A549 (cell line): ENCODE measurements around the gene NUDT2. TPM values are rescaled to one million over a fixed set of nuclear protein-coding genes. Genes with fewer than 3 reads are reported as not detected.
A peak's percentile ranks its signal among the peaks of the same experiment; 100 is the strongest.

Experiments used
- ATAC-seq, 2 experiments: fragments of 200-7000 bp in 1 of 2; fragments of >200 bp in 1 of 2; cut with Nextera tagmentation in 1 of 2; cut with Tn5 transposase in 1 of 2; 3 replicates each; pipeline versions ENCODE4 v1.8.0 to v1.9.1; 2018 to 2020; ENCODE audit warnings: mild to moderate bottlenecking in 1 of 2, moderate library complexity in 1 of 2
- CTCF ChIA-PET: fragments of 300-600 bp; sonication (Branson Sonifier 250); formaldehyde crosslinking; extraction: SDS; loops from one replicate; lab custom pipeline; 2021; ENCODE audit warnings: antibody characterized with exemption, inconsistent platforms; lab: Yijun Ruan, JAX
- POLR2A ChIA-PET: fragments of 350-600 bp; formaldehyde crosslinking; extraction: SDS; loops from one replicate; lab custom pipeline; 2021; ENCODE audit warnings: antibody characterized with exemption, inconsistent platforms; lab: Yijun Ruan, JAX
- DNase-seq, 2 experiments: peaks; one replicate each; pipeline versions ENCODE4 v3.0.0 to v3.0.0-alpha.2; 2011 to 2016; ENCODE audit warnings: low read depth in 1 of 2, low spot score in 1 of 2
- FAIRE-seq: peaks from 2 replicates; lab custom pipeline; 2011; peaks lifted over from hg19 to GRCh38; lab: Jason Lieb, UNC
- H3K27ac ChIP-seq, 2 experiments: fragments of >200 bp; sonication (Bioruptor Twin); formaldehyde crosslinking; 3 replicates each; pipeline ENCODE4 v1.5.1; 2016 to 2017
- H3K4me1 ChIP-seq: fragments of >200 bp; sonication (Bioruptor Twin); formaldehyde crosslinking; 3 replicates; pipeline ENCODE4 v1.6.1; 2016
- H3K4me2 ChIP-seq: fragments of >200 bp; sonication (Bioruptor Twin); formaldehyde crosslinking; 3 replicates; pipeline ENCODE4 v1.6.1; 2016
- H3K4me3 ChIP-seq: fragments of >200 bp; sonication (Bioruptor Twin); formaldehyde crosslinking; 3 replicates; pipeline ENCODE4 v1.5.1; 2016
- H3K9me3 ChIP-seq: fragments of >200 bp; sonication (Bioruptor Twin); formaldehyde crosslinking; 3 replicates; pipeline ENCODE4 v1.6.1; 2016
- BHLHE40 ChIP-seq: IDR thresholded peaks from 2 replicates; pipeline ENCODE4 v1.6.1; 2012; ENCODE audit warnings: low read depth, low read length, inconsistent platforms
- CBX2 ChIP-seq: fragments of 200-600 bp; sonication (generic); IDR thresholded peaks from 2 replicates; pipeline ENCODE4 v1.6.1; 2016; ENCODE audit warnings: low read depth, mild to moderate bottlenecking, borderline replicate concordance
- CHD2 ChIP-seq: fragments of 150-350 bp; IDR thresholded peaks from 2 replicates; pipeline ENCODE4 v1.6.1; 2014; ENCODE audit warnings: low read length; ENCODE audit not compliant: partially characterized antibody
- CHD4 ChIP-seq: fragments of 200-600 bp; sonication (generic); IDR thresholded peaks from 2 replicates; pipeline ENCODE4 v1.6.1; 2016; ENCODE audit warnings: antibody characterized with exemption, mild to moderate bottlenecking, borderline replicate concordance
- EHF ChIP-seq: fragments of 250-450 bp; sonication (Bioruptor Pico); IDR thresholded peaks from 2 replicates; pipeline ENCODE4 v1.5.0; 2020; ENCODE audit warnings: mild to moderate bottlenecking
- ESRRA ChIP-seq: fragments of 150-350 bp; IDR thresholded peaks from 2 replicates; pipeline ENCODE4 v1.6.1; 2014; ENCODE audit warnings: mild to moderate bottlenecking, low read length, borderline replicate concordance
- FOXS1 ChIP-seq: fragments of 250-450 bp; sonication (Bioruptor Pico); IDR thresholded peaks from 2 replicates; pipeline ENCODE4 v1.5.0; 2020; ENCODE audit warnings: mild to moderate bottlenecking, moderate library complexity
- HMGXB4 ChIP-seq: fragments of 250-450 bp; sonication (Bioruptor Pico); IDR thresholded peaks from 2 replicates; pipeline ENCODE4 v1.5.0; 2021; ENCODE audit warnings: mild to moderate bottlenecking, moderate library complexity, borderline replicate concordance
- HOXA7 ChIP-seq: fragments of 250-450 bp; sonication (Bioruptor Pico); IDR thresholded peaks from 2 replicates; pipeline ENCODE4 v1.5.0; 2020; ENCODE audit warnings: mild to moderate bottlenecking, moderate library complexity
- HOXB13 ChIP-seq: fragments of 250-450 bp; sonication (Bioruptor Pico); IDR thresholded peaks from 2 replicates; pipeline ENCODE4 v1.5.0; 2020; ENCODE audit warnings: low read depth, mild to moderate bottlenecking, moderate library complexity
- JUN ChIP-seq, 2 experiments: fragments of >200 bp; sonication (Bioruptor Twin); formaldehyde crosslinking; IDR thresholded peaks; 2 replicates in 1 of 2; 3 replicates in 1 of 2; pipeline ENCODE4 v1.6.1; 2016 to 2017
- KDM1A ChIP-seq: fragments of 200-600 bp; sonication (generic); IDR thresholded peaks from 2 replicates; pipeline ENCODE4 v1.6.1; 2016; ENCODE audit warnings: low read depth, mild to moderate bottlenecking
- MAFK ChIP-seq: fragments of 450-650 bp; IDR thresholded peaks from 2 replicates; pipeline ENCODE4 v1.6.1; 2014; ENCODE audit not compliant: partially characterized antibody
- NFE2L2 ChIP-seq: fragments of 150-350 bp; conservative IDR thresholded peaks from 2 replicates; pipeline ENCODE4 v1.6.1; 2014; ENCODE audit warnings: low read length
- NR3C1 ChIP-seq: fragments of >200 bp; sonication (Bioruptor Twin); formaldehyde crosslinking; IDR thresholded peaks from 3 replicates; pipeline ENCODE4 v1.6.1; 2017
- POLR2A ChIP-seq: IDR thresholded peaks from 2 replicates; pipeline ENCODE4 v1.6.1; 2012; ENCODE audit warnings: mild to moderate bottlenecking, low read length
- RARB ChIP-seq: fragments of 250-450 bp; sonication (Bioruptor Pico); IDR thresholded peaks from 2 replicates; pipeline ENCODE4 v1.8.0; 2021; ENCODE audit warnings: mild to moderate bottlenecking, moderate library complexity
- RCOR1 ChIP-seq: fragments of 150-350 bp; IDR thresholded peaks from 2 replicates; pipeline ENCODE4 v1.6.1; 2014; ENCODE audit warnings: antibody characterized with exemption, low read length, low read depth
- SMC3 ChIP-seq: fragments of >200 bp; sonication (Bioruptor Twin); formaldehyde crosslinking; IDR thresholded peaks from 3 replicates; pipeline ENCODE4 v1.6.1; 2018; ENCODE audit warnings: inconsistent platforms
- SREBF2 ChIP-seq: fragments of 450-650 bp; IDR thresholded peaks from 2 replicates; pipeline ENCODE4 v1.6.1; 2014; ENCODE audit warnings: mild to moderate bottlenecking, moderate library complexity
- TFCP2L1 ChIP-seq: fragments of 250-450 bp; sonication (Bioruptor Pico); IDR thresholded peaks from 2 replicates; pipeline ENCODE4 v1.5.0; 2021; ENCODE audit warnings: mild to moderate bottlenecking
- TP53 ChIP-seq: fragments of 250-450 bp; sonication (Bioruptor Pico); IDR thresholded peaks from 2 replicates; pipeline ENCODE4 v1.5.0; 2021; ENCODE audit warnings: mild to moderate bottlenecking, moderate library complexity
- USF2 ChIP-seq: fragments of 450-650 bp; IDR thresholded peaks from 2 replicates; pipeline ENCODE4 v1.6.1; 2014; ENCODE audit warnings: antibody characterized with exemption
- WGBS: methylation state at CpG from one replicate; pipeline ENCODE4 v1.1.6; 2017; ENCODE audit errors: missing lambda C conversion rate; 5-methylcytosine and 5-hydroxymethylcytosine counted together
- polyA plus RNA-seq, 4 experiments: library from polyadenylated mRNA; depleted of rRNA in 3 of 4; stranded (reverse); fragments of >200 nt; fragmentation: RNase III in 1 of 4; extraction: RNeasy Plus Mini Kit Qiagen cat#74134 plus additional on column Dnase treatment in 1 of 4; gene quantifications; 2 replicates in 3 of 4; 3 replicates in 1 of 4; pipeline ENCODE4 v1.2.3, GENCODE V29; 2011 to 2017

Gene NUDT2
- polyA plus RNA-seq, 2 of the 4 experiments (the other 2 are of a cell fraction) = 25.5 to 26.4 TPM

- TF ChIP-seq USF2 = no peak
- TF ChIP-seq KDM1A = no peak
- no peak for TF ChIP-seq EHF (CRISPR knock-in tag)
- no peak for TF ChIP-seq NR3C1
- no peak for TF ChIP-seq BHLHE40
- no peak for TF ChIP-seq HOXB13 (CRISPR knock-in tag)
- no peak for TF ChIP-seq HMGXB4 (CRISPR knock-in tag)
- TF ChIP-seq MAFK = no peak
- no peak for TF ChIP-seq HOXA7 (CRISPR knock-in tag)
- peak in 1 of 2 experiments; percentile 34; a peak in 1 of 5 replicates for TF ChIP-seq JUN (IDR thresholded peaks at IDR 0.05)
- peak; percentile 50 for TF ChIP-seq POLR2A
- no peak for TF ChIP-seq CHD2
- TF ChIP-seq TP53 (CRISPR knock-in tag) = no peak
- no peak for TF ChIP-seq FOXS1 (CRISPR knock-in tag)
- TF ChIP-seq TFCP2L1 (CRISPR knock-in tag) = no peak
- TF ChIP-seq ESRRA = no peak
These were observed 47.4 kb downstream of the NUDT2 start, which contains the start of gene MYORG (continued) for GRCh38 chr9:34376596-34377403.

GRCh38 chr9:34377404-34377746 is 48.0 kb downstream of the NUDT2 start:
- Histone ChIP-seq H3K4me3 (peak overlapping the region; percentile 79), H3K4me2 (peak overlapping the region; percentile 94), H3K9me3 (no peaks in the 10 kb centered on the region), H3K27ac (peak overlapping the region; percentile 63 to 85; a peak in 5 of 6 replicates), H3K4me1 (peaks cover 30% of the 10 kb centered on the region)
- ChIA-PET CTCF (interaction anchor here (0.7 to 19.7 kb wide), 12 partner anchors 10 to 303 kb away, joined by 3 to 417 read pairs (median 12); a partner anchor contains a TSS), POLR2A (interaction anchor here (0.5 to 1.7 kb wide), 6 partner anchors 18 to 246 kb away, joined by 3 to 5 read pairs (median 4); partner anchors contain the start of gene UBAP1)
- FAIRE-seq (no peak), DNase-seq (peak in 1 of 2 experiments; percentile 21), ATAC-seq (no peak)
- no peak for TF ChIP-seq KDM1A
- no peak for TF ChIP-seq NR3C1
- no peak for TF ChIP-seq SREBF2
- TF ChIP-seq CBX2 = no peak
- TF ChIP-seq ESRRA = no peak
- TF ChIP-seq JUN (IDR thresholded peaks at IDR 0.05) = no peak
- no peak for TF ChIP-seq RCOR1
- TF ChIP-seq SMC3 = no peak
- TF ChIP-seq CHD2 = no peak
- TF ChIP-seq RARB (CRISPR knock-in tag) = no peak
- no peak for TF ChIP-seq TP53 (CRISPR knock-in tag)
- no peak for TF ChIP-seq NFE2L2
- no peak for TF ChIP-seq CHD4
- 25% methylated on average over 20 of the region's 21 CpGs for WGBS
